GM23248 (cell line): ENCODE results near the gene HADHB. TPM values are rescaled to one million over a fixed set of nuclear protein-coding genes. Genes with fewer than 3 reads are reported as not detected.

Experiments
- DNase-seq: peaks from one replicate; pipeline ENCODE4 v3.0.0-alpha.2; 2015
- H2AFZ ChIP-seq: fragments of 200-600 bp; sonication (generic); 2 replicates; pipeline ENCODE4 v1.6.1; 2016; ENCODE audit warnings: antibody characterized with exemption
- H3F3A ChIP-seq: fragments of 200-600 bp; sonication (generic); 2 replicates; pipeline ENCODE4 v1.6.1; 2016; ENCODE audit warnings: mild to moderate bottlenecking, antibody characterized with exemption, mixed run types; ENCODE audit not compliant: insufficient read depth
- H3K27ac ChIP-seq: fragments of 200-600 bp; sonication (generic); 2 replicates; pipeline ENCODE4 v1.5.1; 2016; ENCODE audit warnings: mild to moderate bottlenecking
- H3K27me3 ChIP-seq: fragments of 200-600 bp; sonication (generic); replicated peaks from 2 replicates; pipeline ENCODE4 v1.6.1; 2016; ENCODE audit warnings: mild to moderate bottlenecking; ENCODE audit not compliant: insufficient read depth
- H3K36me3 ChIP-seq: fragments of 200-600 bp; sonication (generic); 2 replicates; pipeline ENCODE4 v1.6.1; 2016; ENCODE audit warnings: low read depth, mild to moderate bottlenecking
- H3K4me1 ChIP-seq: fragments of 200-600 bp; sonication (generic); 2 replicates; pipeline ENCODE4 v1.6.1; 2016; ENCODE audit warnings: mild to moderate bottlenecking; ENCODE audit not compliant: insufficient read depth
- H3K4me2 ChIP-seq: fragments of 200-600 bp; sonication (generic); one replicate; pipeline ENCODE4 v1.6.1; 2016; ENCODE audit warnings: mild to moderate bottlenecking; ENCODE audit not compliant: unreplicated experiment
- H3K4me3 ChIP-seq: fragments of 200-600 bp; sonication (generic); 2 replicates; pipeline ENCODE4 v1.5.1; 2016; ENCODE audit warnings: mild to moderate bottlenecking
- H3K79me2 ChIP-seq: fragments of 200-600 bp; sonication (generic); 2 replicates; pipeline ENCODE4 v1.6.1; 2016; ENCODE audit warnings: mild to moderate bottlenecking; ENCODE audit not compliant: insufficient read depth
- H3K9ac ChIP-seq: fragments of 200-600 bp; sonication (generic); 2 replicates; pipeline ENCODE4 v1.6.1; 2016; ENCODE audit warnings: mild to moderate bottlenecking
- H3K9me2 ChIP-seq: fragments of 200-600 bp; sonication (generic); 2 replicates; pipeline ENCODE4 v1.6.1; 2016; ENCODE audit warnings: mixed run types, mild to moderate bottlenecking, moderate library complexity; ENCODE audit not compliant: insufficient read depth
- H3K9me3 ChIP-seq: fragments of 200-600 bp; sonication (generic); one replicate; pipeline ENCODE4 v1.6.1; 2017; ENCODE audit warnings: low read depth
- H4K20me1 ChIP-seq: fragments of 200-600 bp; sonication (generic); 2 replicates; pipeline ENCODE4 v1.6.0; 2016; ENCODE audit not compliant: insufficient read depth
- EZH2 ChIP-seq: fragments of 200-600 bp; sonication (generic); IDR thresholded peaks from 2 replicates; pipeline ENCODE4 v1.6.1; 2018; ENCODE audit warnings: antibody characterized with exemption, mild to moderate bottlenecking; ENCODE audit not compliant: insufficient read depth, poor library complexity, severe bottlenecking
- EZH2phosphoT487 ChIP-seq: fragments of 200-600 bp; sonication (generic); IDR thresholded peaks from 2 replicates; pipeline ENCODE4 v1.6.1; 2018; ENCODE audit warnings: antibody characterized with exemption, moderate library complexity, mild to moderate bottlenecking, low read depth; ENCODE audit not compliant: insufficient read depth
- WGBS, 2 experiments: methylation state at CpG; one replicate each; pipeline ENCODE4 v1.1.6; 2015 to 2017; ENCODE audit warnings: low lambda C conversion rate in 2 of 2, low coverage in 1 of 2; ENCODE audit errors: missing lambda C conversion rate in 2 of 2; 5-methylcytosine and 5-hydroxymethylcytosine counted together
- in situ Hi-C: fragments of 300-500 bp; cut with MboI; formaldehyde crosslinking; loops from 2 replicates; pipeline ENCODE4 v1.15.0; 2020
- polyA plus RNA-seq: library from polyadenylated mRNA; unstranded; fragments of >200 nt; fragmentation: Nextera tagmentation; extraction: Ambion mirVana; gene quantifications from 2 replicates; pipeline ENCODE4 v1.2.1, GENCODE V29; 2016
- total RNA-seq: library from RNA; depleted of rRNA; stranded (reverse); fragments of >200 nt; shearing (Covaris generic); gene quantifications from 2 replicates; pipeline ENCODE4 v1.2.3, GENCODE V29; 2014

HADHB gene
- total and polyA plus RNA-seq, 2 experiments from 2014 or later: 99.2 to 140 TPM

DNA sequence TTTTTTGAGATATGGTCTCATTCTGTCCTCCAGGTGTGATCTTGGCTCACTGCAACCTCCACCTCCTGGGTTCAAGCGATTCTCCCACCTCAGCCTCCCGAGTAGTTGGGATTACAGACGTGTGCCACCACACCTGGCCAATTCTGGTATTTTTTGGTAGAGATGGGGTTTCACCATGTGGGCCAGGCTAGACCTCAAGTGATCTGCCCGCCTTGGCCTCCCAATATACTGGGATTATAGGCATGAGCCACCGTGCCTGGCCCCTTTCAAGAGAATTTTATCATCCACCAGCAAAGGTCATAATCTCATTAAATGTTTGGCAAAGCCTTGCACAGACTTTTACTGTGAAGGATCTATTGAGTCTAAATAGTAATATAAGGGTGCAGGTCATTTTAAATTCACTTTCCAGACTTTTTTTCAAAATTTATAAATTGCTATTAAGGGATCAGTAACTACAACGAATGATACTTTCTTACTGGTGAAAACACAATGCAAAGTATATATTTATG, 2.8 kb upstream of the HADHB start:
- in situ Hi-C loops: no loop called here
- 72 to 81% methylated on average over 6 of the region's 6 CpGs for WGBS, 2 experiments
- H3K27ac ChIP-seq: no peak overlapping the region
- H3K4me3 ChIP-seq: peak overlapping the region; percentile 100
- H3F3A ChIP-seq: peaks cover 23% of the 10 kb centered on the region
- H3K9ac ChIP-seq: peak overlapping the region; percentile 97
- H3K36me3 ChIP-seq: peaks cover 10% of the 10 kb centered on the region
- TF ChIP-seq EZH2phosphoT487: no peak
- no peak for TF ChIP-seq EZH2
- H3K9me2 ChIP-seq: no peaks in the 10 kb centered on the region
- H4K20me1 ChIP-seq: peaks cover 6% of the 10 kb centered on the region; the same call in 1 of the 2 replicates
- peaks cover 29% of the 10 kb centered on the region for H3K4me1 ChIP-seq
- no peak for DNase-seq
- no peaks in the 10 kb centered on the region for H3K9me3 ChIP-seq
- peaks cover 95% of the 10 kb centered on the region for H3K79me2 ChIP-seq
- H2AFZ ChIP-seq: no peak overlapping the region
- H3K27me3 ChIP-seq: no peaks in the 10 kb centered on the region
- peak overlapping the region; percentile 92 for H3K4me2 ChIP-seq

DNA sequence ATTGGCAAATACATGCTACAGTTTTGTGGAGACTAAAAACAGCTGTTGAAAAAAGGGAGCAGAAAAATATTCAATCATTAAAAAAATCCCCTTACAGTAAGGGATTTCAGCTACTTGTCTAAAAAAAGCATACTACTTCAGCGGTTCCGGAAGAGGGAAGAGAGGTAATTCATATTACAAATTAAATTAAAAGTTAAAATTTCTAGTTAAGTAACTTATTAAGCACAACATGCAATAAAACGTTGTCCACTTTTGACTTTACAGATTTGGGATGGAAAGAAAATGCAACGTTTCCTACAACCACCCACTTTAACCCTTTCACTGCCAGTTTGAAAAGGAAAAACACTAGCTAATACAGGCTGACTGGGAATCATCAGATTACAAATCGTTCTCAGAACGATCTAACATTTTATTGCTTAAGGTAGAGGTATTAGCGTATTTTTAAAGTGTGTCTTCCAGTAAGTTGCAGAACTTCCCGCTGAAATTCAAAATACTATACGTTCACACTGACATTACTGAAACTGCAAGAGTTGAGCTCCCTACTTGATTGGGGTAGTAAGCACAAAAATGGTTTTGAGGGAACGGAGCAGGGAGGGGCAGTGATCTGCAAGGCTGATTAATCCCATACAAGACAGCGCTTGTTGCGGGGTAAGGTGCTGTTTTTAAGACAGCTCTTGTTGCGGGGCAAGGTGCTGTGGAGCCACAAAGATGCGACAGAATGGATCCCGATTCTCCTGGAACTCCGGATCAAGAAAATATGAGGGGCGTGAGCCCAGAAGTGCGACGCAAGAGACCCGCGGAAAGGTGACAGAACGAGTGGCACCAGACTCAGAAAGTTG, 1.1 kb upstream of the HADHB start:
- Histone ChIP-seq H3K27ac (peak overlapping the region; percentile 98), H3K36me3 (no peaks in the 10 kb centered on the region), H4K20me1 (peaks cover 6% of the 10 kb centered on the region; the same call in 1 of the 2 replicates), H3F3A (peaks cover 23% of the 10 kb centered on the region), H3K9ac (peak overlapping the region; percentile 97), H3K4me2 (peak overlapping the region; percentile 92), H3K27me3 (no peaks in the 10 kb centered on the region), H3K4me1 (peaks cover 35% of the 10 kb centered on the region), H3K79me2 (peaks cover 96% of the 10 kb centered on the region), H3K9me3 (no peaks in the 10 kb centered on the region), H3K9me2 (no peaks in the 10 kb centered on the region), H2AFZ (peak overlapping the region; percentile 96), H3K4me3 (peak overlapping the region; percentile 100)
- WGBS, 2 experiments: 0 to 2% methylated on average over 22 of the region's 22 CpGs
- peak; percentile 58 for DNase-seq
- in situ Hi-C loops: no loop called here
- TF ChIP-seq EZH2phosphoT487 (no peak), EZH2 (no peak)

DNA sequence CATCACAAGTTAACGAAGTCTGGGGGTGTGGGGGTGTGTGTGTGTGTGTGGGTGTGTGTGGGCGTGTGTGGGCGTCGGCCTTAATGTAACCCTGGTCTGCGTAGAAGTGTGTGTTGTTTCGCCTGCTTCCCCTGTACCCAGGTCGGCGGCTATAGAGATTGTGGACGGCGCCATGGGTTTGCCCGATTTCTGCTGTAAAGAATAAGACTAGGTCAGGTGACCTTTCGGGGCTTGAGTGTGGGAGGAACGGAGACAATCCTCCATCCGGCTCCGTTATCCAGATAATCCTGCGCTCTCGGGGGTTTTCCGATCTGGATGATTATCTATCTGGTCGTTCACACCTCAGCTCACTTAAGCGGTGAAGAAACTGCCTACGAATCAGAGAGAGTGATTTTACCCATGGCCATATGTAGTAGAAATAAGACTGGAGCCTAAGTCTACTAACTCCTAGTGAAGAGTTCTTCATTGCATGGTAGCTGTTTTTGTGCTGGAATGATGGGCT, 543 bp downstream of the HADHB start:
- TF ChIP-seq EZH2phosphoT487 (no peak), EZH2 (no peak)
- Histone ChIP-seq H3K9me3 (no peaks in the 10 kb centered on the region), H3K9me2 (no peaks in the 10 kb centered on the region), H3K36me3 (no peaks in the 10 kb centered on the region), H3K4me1 (peaks cover 34% of the 10 kb centered on the region), H3F3A (peaks cover 23% of the 10 kb centered on the region), H3K4me3 (peak overlapping the region; percentile 100), H2AFZ (peak overlapping the region; percentile 96), H3K9ac (peak overlapping the region; percentile 97), H3K4me2 (peak overlapping the region; percentile 92), H3K27me3 (no peaks in the 10 kb centered on the region), H4K20me1 (no peaks in the 10 kb centered on the region), H3K79me2 (peaks cover 96% of the 10 kb centered on the region), H3K27ac (peak overlapping the region; percentile 98)
- 1% methylated on average over 21 of the region's 21 CpGs for WGBS, 2 experiments
- peak; percentile 74 for DNase-seq
- in situ Hi-C loops: no loop called here

DNA sequence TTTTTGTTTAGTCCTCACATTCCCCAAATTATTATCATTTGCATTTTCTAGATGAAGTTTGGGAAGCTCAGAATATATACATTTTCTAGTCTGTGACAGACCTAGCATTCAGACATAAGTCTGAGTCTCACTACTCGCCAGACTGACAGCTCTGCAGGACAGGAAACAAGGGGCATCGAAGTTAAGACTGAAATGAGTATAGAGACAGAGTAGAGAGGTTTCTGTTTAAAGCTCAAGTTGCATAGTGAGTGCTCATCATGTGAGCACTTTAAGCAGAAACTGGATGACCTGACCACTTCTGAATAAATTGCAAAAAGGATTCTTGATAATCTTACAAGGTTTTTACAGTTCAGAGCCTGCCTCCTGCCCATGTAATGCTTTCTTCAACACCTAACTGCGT, 1.1 kb downstream of the HADHB start:
- Histone ChIP-seq H3K27me3 (no peaks in the 10 kb centered on the region), H3K4me3 (peak overlapping the region; percentile 100), H3K9me2 (no peaks in the 10 kb centered on the region), H3K27ac (peak overlapping the region; percentile 98), H3F3A (peaks cover 23% of the 10 kb centered on the region), H3K4me1 (peaks cover 34% of the 10 kb centered on the region), H3K36me3 (no peaks in the 10 kb centered on the region), H3K4me2 (peak overlapping the region; percentile 92), H3K9me3 (no peaks in the 10 kb centered on the region), H3K79me2 (peaks cover 96% of the 10 kb centered on the region), H4K20me1 (no peaks in the 10 kb centered on the region), H2AFZ (peak overlapping the region; percentile 96), H3K9ac (peak overlapping the region; percentile 97)
- DNase-seq: peak; percentile 45
- 29 to 32% methylated on average over 3 of the region's 3 CpGs for WGBS, 2 experiments
- TF ChIP-seq EZH2: no peak
- no peak for TF ChIP-seq EZH2phosphoT487
- in situ Hi-C loops: no loop called here
